HepG2 (cell line): ENCODE data around the gene SEZ6. TPM values are rescaled to one million over a fixed set of nuclear protein-coding genes. Genes with fewer than 3 reads are reported as not detected.
A peak's percentile ranks its signal among the peaks of the same experiment; 100 is the strongest.

Source experiments
- BCL6 ChIP-seq: IDR thresholded peaks from 2 replicates; pipeline ENCODE4 v1.6.1; 2016; ENCODE audit warnings: missing genetic modification reagents, missing compliant biosample characterization
- CCDC6 ChIP-seq: sonication (generic); formaldehyde crosslinking; IDR thresholded peaks from 2 replicates; pipeline ENCODE4 v1.8.1; 2022; ENCODE audit warnings: mild to moderate bottlenecking, missing genetic modification reagents, moderate library complexity
- DNMT3B ChIP-seq: conservative IDR thresholded peaks from 2 replicates; pipeline ENCODE4 v1.6.1; 2016; ENCODE audit warnings: missing biosample characterization, control low read depth
- EEA1 ChIP-seq: sonication (generic); formaldehyde crosslinking; IDR thresholded peaks from 2 replicates; pipeline ENCODE4 v1.5.1; 2020; ENCODE audit warnings: mild to moderate bottlenecking, missing genetic modification reagents, borderline replicate concordance
- HCFC1 ChIP-seq: fragments of 150-350 bp; IDR thresholded peaks from 2 replicates; pipeline ENCODE4 v1.6.1; 2014; ENCODE audit warnings: low read depth, low read length
- HOXA3 ChIP-seq: sonication (generic); formaldehyde crosslinking; IDR thresholded peaks from 2 replicates; pipeline ENCODE4 v1.5.0; 2020; ENCODE audit warnings: missing genetic modification reagents
- KDM4B ChIP-seq: sonication (generic); formaldehyde crosslinking; IDR thresholded peaks from 2 replicates; pipeline ENCODE4 v1.4.0; 2020; ENCODE audit warnings: missing genetic modification reagents
- SAP130 ChIP-seq: IDR thresholded peaks from 2 replicates; pipeline ENCODE4 v1.6.1; 2016; ENCODE audit warnings: low read depth
- SIN3A ChIP-seq: IDR thresholded peaks from 2 replicates; pipeline ENCODE4 v1.6.1; 2011; ENCODE audit warnings: low read depth, mild to moderate bottlenecking, control low read depth, low read length, borderline replicate concordance
- SP2 ChIP-seq: sonication (generic); formaldehyde crosslinking; IDR thresholded peaks from 2 replicates; pipeline ENCODE4 v1.5.1; 2020; ENCODE audit warnings: mild to moderate bottlenecking, missing genetic modification reagents
- SRSF4 ChIP-seq: fragments of 200-400 bp; formaldehyde crosslinking; IDR thresholded peaks from one replicate; pipeline ENCODE4 v1.6.1; 2018; ENCODE audit warnings: mild to moderate bottlenecking, low read depth, low read length, moderate library complexity; ENCODE audit not compliant: poor library complexity, severe bottlenecking
- SRY ChIP-seq: sonication (generic); formaldehyde crosslinking; IDR thresholded peaks from 2 replicates; pipeline ENCODE4 v1.8.0; 2022; ENCODE audit warnings: mild to moderate bottlenecking, missing genetic modification reagents
- ZFP36 ChIP-seq: fragments of 150-350 bp; IDR thresholded peaks from 2 replicates; pipeline ENCODE4 v1.6.1; 2018; ENCODE audit warnings: borderline replicate concordance, low read length, low read depth; ENCODE audit not compliant: partially characterized antibody
- ZNF230 ChIP-seq: sonication (generic); formaldehyde crosslinking; IDR thresholded peaks from 2 replicates; pipeline ENCODE4 v1.4.0; 2020; ENCODE audit warnings: mild to moderate bottlenecking, missing genetic modification reagents
- ZNF282 ChIP-seq: fragments of 450-650 bp; IDR thresholded peaks from 2 replicates; pipeline ENCODE4 v1.6.1; 2018; ENCODE audit not compliant: partially characterized antibody
- ZNF333 ChIP-seq: sonication (generic); formaldehyde crosslinking; IDR thresholded peaks from 2 replicates; pipeline ENCODE4 v1.4.0; 2020; ENCODE audit warnings: mild to moderate bottlenecking, missing genetic modification reagents, borderline replicate concordance
- ZNF629 ChIP-seq: sonication (generic); formaldehyde crosslinking; conservative IDR thresholded peaks from 2 replicates; pipeline ENCODE4 v1.5.0; 2020; ENCODE audit warnings: missing genetic modification reagents
- ZNF678 ChIP-seq: sonication (generic); formaldehyde crosslinking; IDR thresholded peaks from 2 replicates; pipeline ENCODE4 v1.4.0; 2020; ENCODE audit warnings: mild to moderate bottlenecking, missing genetic modification reagents
- ZNF766 ChIP-seq: sonication (generic); formaldehyde crosslinking; IDR thresholded peaks from 2 replicates; pipeline ENCODE4 v1.5.0; 2020; ENCODE audit warnings: missing genetic modification reagents, borderline replicate concordance
- ZNF780A ChIP-seq: sonication (generic); formaldehyde crosslinking; IDR thresholded peaks from 2 replicates; pipeline ENCODE4 v1.8.0; 2022; ENCODE audit warnings: mild to moderate bottlenecking, missing genetic modification reagents, moderate library complexity
- ZNF782 ChIP-seq: sonication (generic); formaldehyde crosslinking; IDR thresholded peaks from 2 replicates; pipeline ENCODE4 v1.4.0; 2020; ENCODE audit warnings: missing genetic modification reagents, mild to moderate bottlenecking, borderline replicate concordance
- polyA plus RNA-seq, 8 experiments: library from polyadenylated mRNA; depleted of rRNA in 3 of 8; stranded (reverse) in 7 of 8; unstranded in 1 of 8; fragments of >200 nt; fragmentation: Illumina TruSeq in 4 of 8; extraction: Trizol in 4 of 8; gene quantifications; 2 replicates each; pipeline versions ENCODE4 v1.2.1 to v1.2.3, GENCODE V29; 2011 to 2016; ENCODE audit warnings: low read depth in 4 of 8, missing spikeins in 1 of 8, mixed read lengths in 1 of 8; ENCODE audit not compliant: insufficient read depth in 1 of 8
- total RNA-seq, 5 experiments: library from RNA; depleted of rRNA; stranded (reverse); fragments of >200 nt; fragmentation: Illumina TruSeq; extraction: Trizol; gene quantifications; 2 replicates each; pipeline ENCODE4 v1.2.3, GENCODE V29; 2016; ENCODE audit warnings: low read depth in 1 of 5
- TF ChIP-seq, protein P1 (sequence below): sonication (generic); formaldehyde crosslinking; IDR thresholded peaks from 2 replicates; pipeline ENCODE4 v1.5.0; 2020; ENCODE audit warnings: mild to moderate bottlenecking, missing genetic modification reagents
- TF ChIP-seq, protein P2 (sequence below): sonication (generic); formaldehyde crosslinking; conservative IDR thresholded peaks from 2 replicates; pipeline ENCODE4 v1.8.0; 2022; ENCODE audit warnings: low read depth, missing genetic modification reagents
- TF ChIP-seq, protein P3 (sequence below): IDR thresholded peaks from 2 replicates; pipeline ENCODE4 v1.6.1; 2016; ENCODE audit warnings: mild to moderate bottlenecking
- TF ChIP-seq, protein P4 (sequence below): sonication (generic); formaldehyde crosslinking; IDR thresholded peaks from 2 replicates; pipeline ENCODE4 v1.4.0; 2020; ENCODE audit warnings: mild to moderate bottlenecking, missing genetic modification reagents
- TF ChIP-seq, protein P5 (sequence below): sonication (generic); formaldehyde crosslinking; IDR thresholded peaks from 2 replicates; pipeline ENCODE4 v1.4.0; 2020; ENCODE audit warnings: missing genetic modification reagents

The SEZ6 gene
- total and polyA plus RNA-seq, 2 of the 13 experiments (the other 11 are each of a cell fraction or from before 2014, with no cell fraction given), result not detected

DNA sequence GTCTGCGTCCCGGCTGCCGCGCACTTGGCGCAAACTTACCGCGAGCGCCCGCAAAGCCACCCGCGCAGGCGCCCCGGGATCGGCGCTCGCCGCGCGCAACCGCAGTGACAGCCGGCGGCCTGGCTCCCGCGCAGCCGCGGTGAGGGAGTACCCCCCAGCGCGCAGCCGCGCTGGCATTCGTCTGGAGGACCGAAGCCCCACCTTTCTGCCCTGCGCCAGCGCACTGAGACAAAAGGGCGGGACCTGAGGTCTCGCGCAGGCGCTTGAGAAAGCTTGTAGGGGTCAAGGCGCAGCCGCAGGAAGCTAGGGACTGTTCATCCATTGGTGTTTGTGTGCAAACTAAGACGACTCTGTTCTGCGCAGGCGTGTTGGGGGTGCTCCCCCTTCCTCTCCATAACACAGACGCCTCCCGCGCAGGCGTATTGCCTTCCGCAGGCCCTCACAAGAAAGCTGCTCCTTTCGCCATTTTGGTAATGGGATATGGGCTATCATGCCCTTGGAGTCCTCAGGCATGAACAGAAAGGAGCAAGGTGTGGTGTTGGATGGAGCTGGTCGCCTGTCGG lies 54.3 kb downstream of the SEZ6 start, which contains the start of gene PHF12 (continued):
- TF ChIP-seq HOXA3 (peak; percentile 64; the same call in 1 of the 2 replicates), ZNF333 (CRISPR knock-in tag) (no peak), ZNF678 (CRISPR knock-in tag) (no peak), ZFP36 (no peak), BCL6 (CRISPR knock-in tag) (no peak), ZNF780A (no peak), ZNF782 (CRISPR knock-in tag) (no peak), SIN3A (no peak), ZNF766 (CRISPR knock-in tag) (peak; percentile 67; the same call in 1 of the 2 replicates), ZNF282 (no peak), SAP130 (CRISPR knock-in tag) (no peak), HCFC1 (no peak; the same call in none of the 2 replicates), SP2 (CRISPR knock-in tag) (peak; percentile 62; the same call in 1 of the 2 replicates), DNMT3B (CRISPR knock-in tag) (no peak), EEA1 (no peak), CCDC6 (CRISPR knock-in tag) (no peak), SRY (CRISPR knock-in tag) (no peak), ZNF230 (CRISPR knock-in tag) (no peak), SRSF4 (no peak), KDM4B (no peak), ZNF629 (CRISPR knock-in tag) (no peak)
- TF ChIP-seq, protein P1, sequence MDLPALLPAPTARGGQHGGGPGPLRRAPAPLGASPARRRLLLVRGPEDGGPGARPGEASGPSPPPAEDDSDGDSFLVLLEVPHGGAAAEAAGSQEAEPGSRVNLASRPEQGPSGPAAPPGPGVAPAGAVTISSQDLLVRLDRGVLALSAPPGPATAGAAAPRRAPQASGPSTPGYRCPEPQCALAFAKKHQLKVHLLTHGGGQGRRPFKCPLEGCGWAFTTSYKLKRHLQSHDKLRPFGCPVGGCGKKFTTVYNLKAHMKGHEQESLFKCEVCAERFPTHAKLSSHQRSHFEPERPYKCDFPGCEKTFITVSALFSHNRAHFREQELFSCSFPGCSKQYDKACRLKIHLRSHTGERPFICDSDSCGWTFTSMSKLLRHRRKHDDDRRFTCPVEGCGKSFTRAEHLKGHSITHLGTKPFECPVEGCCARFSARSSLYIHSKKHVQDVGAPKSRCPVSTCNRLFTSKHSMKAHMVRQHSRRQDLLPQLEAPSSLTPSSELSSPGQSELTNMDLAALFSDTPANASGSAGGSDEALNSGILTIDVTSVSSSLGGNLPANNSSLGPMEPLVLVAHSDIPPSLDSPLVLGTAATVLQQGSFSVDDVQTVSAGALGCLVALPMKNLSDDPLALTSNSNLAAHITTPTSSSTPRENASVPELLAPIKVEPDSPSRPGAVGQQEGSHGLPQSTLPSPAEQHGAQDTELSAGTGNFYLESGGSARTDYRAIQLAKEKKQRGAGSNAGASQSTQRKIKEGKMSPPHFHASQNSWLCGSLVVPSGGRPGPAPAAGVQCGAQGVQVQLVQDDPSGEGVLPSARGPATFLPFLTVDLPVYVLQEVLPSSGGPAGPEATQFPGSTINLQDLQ, result no peak
- TF ChIP-seq, protein P2, sequence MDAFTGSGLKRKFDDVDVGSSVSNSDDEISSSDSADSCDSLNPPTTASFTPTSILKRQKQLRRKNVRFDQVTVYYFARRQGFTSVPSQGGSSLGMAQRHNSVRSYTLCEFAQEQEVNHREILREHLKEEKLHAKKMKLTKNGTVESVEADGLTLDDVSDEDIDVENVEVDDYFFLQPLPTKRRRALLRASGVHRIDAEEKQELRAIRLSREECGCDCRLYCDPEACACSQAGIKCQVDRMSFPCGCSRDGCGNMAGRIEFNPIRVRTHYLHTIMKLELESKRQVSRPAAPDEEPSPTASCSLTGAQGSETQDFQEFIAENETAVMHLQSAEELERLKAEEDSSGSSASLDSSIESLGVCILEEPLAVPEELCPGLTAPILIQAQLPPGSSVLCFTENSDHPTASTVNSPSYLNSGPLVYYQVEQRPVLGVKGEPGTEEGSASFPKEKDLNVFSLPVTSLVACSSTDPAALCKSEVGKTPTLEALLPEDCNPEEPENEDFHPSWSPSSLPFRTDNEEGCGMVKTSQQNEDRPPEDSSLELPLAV (CRISPR knock-in tag), result no peak
- TF ChIP-seq, protein P3, sequence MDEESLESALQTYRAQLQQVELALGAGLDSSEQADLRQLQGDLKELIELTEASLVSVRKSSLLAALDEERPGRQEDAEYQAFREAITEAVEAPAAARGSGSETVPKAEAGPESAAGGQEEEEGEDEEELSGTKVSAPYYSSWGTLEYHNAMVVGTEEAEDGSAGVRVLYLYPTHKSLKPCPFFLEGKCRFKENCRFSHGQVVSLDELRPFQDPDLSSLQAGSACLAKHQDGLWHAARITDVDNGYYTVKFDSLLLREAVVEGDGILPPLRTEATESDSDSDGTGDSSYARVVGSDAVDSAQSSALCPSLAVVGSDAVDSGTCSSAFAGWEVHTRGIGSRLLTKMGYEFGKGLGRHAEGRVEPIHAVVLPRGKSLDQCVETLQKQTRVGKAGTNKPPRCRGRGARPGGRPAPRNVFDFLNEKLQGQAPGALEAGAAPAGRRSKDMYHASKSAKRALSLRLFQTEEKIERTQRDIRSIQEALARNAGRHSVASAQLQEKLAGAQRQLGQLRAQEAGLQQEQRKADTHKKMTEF, result no peak; the same call in 1 of the 2 replicates
- TF ChIP-seq, protein P4, sequence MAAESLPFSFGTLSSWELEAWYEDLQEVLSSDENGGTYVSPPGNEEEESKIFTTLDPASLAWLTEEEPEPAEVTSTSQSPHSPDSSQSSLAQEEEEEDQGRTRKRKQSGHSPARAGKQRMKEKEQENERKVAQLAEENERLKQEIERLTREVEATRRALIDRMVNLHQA (CRISPR knock-in tag), result no peak
- TF ChIP-seq, protein P5, sequence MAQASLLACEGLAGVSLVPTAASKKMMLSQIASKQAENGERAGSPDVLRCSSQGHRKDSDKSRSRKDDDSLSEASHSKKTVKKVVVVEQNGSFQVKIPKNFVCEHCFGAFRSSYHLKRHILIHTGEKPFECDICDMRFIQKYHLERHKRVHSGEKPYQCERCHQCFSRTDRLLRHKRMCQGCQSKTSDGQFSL (CRISPR knock-in tag), result peak; percentile 67; the same call in 1 of the 2 replicates
